Activated naive CD4-positive, alpha-beta T cell treated with anti-CD3 and anti-CD28 coated beads for 36 hours (primary cell): ENCODE results near the gene MMP7. TPM values are rescaled to one million over a fixed set of nuclear protein-coding genes. Genes with fewer than 3 reads are reported as not detected.
A peak's percentile ranks its signal among the peaks of the same experiment; 100 is the strongest.
"Not testable (repeated sequence)": the region's sequence is repeated elsewhere in the genome, so short reads cannot be mapped to it uniquely, and the experiment has no call there.

Experiments
- CTCF ChIA-PET: fragments of 350-600 bp; sonication (Branson Sonifier 250); formaldehyde crosslinking; loops from one replicate; lab custom pipeline; 2021; ENCODE audit warnings: antibody characterized with exemption; lab: Charles Lee
- DNase-seq: peaks from one replicate; pipeline ENCODE4 v3.0.0-alpha.2; 2020
- H3K27ac Mint-ChIP-seq: one replicate; pipeline ENCODE4 v1.8.0; 2021; ENCODE audit warnings: mild to moderate bottlenecking, mixed read lengths
- H3K27me3 Mint-ChIP-seq: one replicate; pipeline ENCODE4 v1.8.0; 2021; ENCODE audit warnings: low read depth, mixed read lengths
- H3K36me3 Mint-ChIP-seq: one replicate; pipeline ENCODE4 v1.8.0; 2021; ENCODE audit warnings: low read depth, mixed read lengths
- H3K4me1 Mint-ChIP-seq: one replicate; pipeline ENCODE4 v1.8.0; 2021; ENCODE audit warnings: low read depth, mixed read lengths
- H3K4me3 Mint-ChIP-seq: one replicate; pipeline ENCODE4 v1.8.0; 2021; ENCODE audit warnings: mild to moderate bottlenecking, moderate library complexity, mixed read lengths
- H3K9me3 Mint-ChIP-seq: one replicate; pipeline ENCODE4 v1.8.0; 2021; ENCODE audit warnings: mixed read lengths
- intact Hi-C: fragments of 100-400 bp; cut with micrococcal nuclease; formaldehyde crosslinking; loops from one replicate; pipeline ENCODE4 v1.15.1; 2023
- total RNA-seq, 2 experiments: library from RNA; stranded (reverse); gene quantifications; one replicate each; pipeline ENCODE4 v1.2.3, GENCODE V29; 2021

MMP7 gene
- total RNA-seq, 2 experiments from 2014 or later = not detected

DNA sequence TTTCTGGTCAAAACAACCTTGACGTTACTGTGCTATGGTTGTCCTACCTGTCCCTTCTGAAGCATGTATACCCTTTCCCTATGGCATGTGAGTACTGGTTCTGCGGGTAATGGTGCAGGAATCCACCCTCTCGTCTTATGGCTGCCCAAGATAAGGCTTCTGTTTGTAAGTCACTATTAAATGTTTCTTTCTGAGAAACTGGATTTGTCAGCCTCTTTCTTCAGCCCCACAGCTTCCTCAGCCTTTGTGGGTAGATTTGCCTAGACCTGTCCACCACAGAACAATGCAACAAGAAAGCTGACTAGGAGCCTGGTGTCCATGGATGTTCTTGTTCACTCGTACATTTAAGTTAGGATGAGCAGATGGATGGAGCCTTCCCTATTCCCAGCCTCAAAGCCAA, 14.4 kb downstream of the MMP7 start:
- Mint-ChIP-seq H3K27me3 (peaks cover 4% of the 10 kb centered on the region), H3K4me3 (no peak overlapping the region), H3K27ac (no peak overlapping the region), H3K36me3 (no peaks in the 10 kb centered on the region), H3K9me3 (no peaks in the 10 kb centered on the region), H3K4me1 (no peaks in the 10 kb centered on the region)
- no peak for DNase-seq
- intact Hi-C loops = loop anchor here (5.0 kb wide), 1 partner anchor 151 kb away; no protein-coding TSS in a partner anchor
- CTCF ChIA-PET = interaction anchor here (1.2 to 1.7 kb wide), 2 partner anchors 150 to 228 kb away, joined by 3 to 7 read pairs; no protein-coding TSS in a partner anchor

DNA sequence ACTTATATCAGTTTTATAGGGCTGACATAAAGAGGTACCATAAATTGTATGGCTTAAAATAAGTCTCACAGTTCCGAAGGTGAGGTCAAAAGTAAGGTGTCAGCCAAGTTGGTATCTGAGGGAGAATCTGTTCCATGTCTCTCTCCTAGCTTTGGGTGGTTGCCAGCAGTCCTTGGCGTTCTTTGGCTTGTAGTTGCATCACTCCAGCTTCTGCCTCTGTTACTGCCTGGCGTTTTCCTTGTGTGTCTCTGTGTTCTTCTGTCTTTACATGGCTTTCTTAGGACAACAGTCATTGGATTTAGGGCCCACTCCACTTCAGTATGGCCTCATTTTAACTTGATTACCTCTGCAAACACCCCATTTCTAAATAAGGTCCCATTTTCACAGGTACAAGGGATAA, 16.7 kb downstream of the MMP7 start:
- intact Hi-C loops = no loop called here
- Mint-ChIP-seq H3K36me3 (no peaks in the 10 kb centered on the region), H3K9me3 (no peaks in the 10 kb centered on the region), H3K27me3 (no peaks in the 10 kb centered on the region), H3K27ac (no peak overlapping the region), H3K4me1 (no peaks in the 10 kb centered on the region), H3K4me3 (no peak overlapping the region)
- CTCF ChIA-PET = interaction anchor here (0.6 to 1.1 kb wide), 3 partner anchors 99 to 321 kb away, joined by 3 to 7 read pairs (median 5); no protein-coding TSS in a partner anchor
- no peak for DNase-seq

DNA sequence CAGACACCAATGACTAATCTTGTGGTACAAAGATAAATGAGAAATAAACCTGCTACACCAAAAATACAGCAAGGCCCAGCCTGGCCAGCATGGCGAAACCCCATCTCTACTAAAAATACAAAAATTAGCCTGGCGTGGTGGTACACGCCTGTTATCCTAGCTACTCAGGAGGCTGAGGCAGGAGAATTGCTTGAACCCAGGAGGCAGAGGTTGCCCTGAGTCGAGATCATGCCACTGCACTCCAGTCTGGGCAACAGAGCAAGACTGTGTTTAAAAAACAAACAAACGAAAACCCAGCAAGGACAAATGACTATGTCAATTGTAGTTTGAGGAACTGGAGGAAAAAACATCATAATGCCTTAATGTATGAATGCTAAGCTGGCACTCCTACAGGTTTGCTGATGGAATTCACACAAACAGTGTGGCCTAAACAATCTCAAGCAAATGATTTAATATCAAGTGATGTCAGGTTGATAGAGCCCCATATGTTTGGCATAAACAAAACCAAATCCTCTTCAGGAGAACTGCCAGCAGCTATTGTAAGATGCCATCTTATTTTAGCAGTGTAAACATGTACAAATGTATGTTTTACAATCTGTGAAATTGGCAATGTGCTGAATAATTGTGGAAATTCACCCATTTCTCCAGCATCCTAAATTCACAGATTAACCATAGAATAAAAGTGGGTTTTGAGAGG, 20.0 kb downstream of the MMP7 start:
- no peaks in the 10 kb centered on the region for H3K36me3 Mint-ChIP-seq
- intact Hi-C loops = no loop called here
- no peaks in the 10 kb centered on the region for H3K4me1 Mint-ChIP-seq
- H3K4me3 Mint-ChIP-seq = no peak overlapping the region
- H3K27me3 Mint-ChIP-seq = no peaks in the 10 kb centered on the region
- no peaks in the 10 kb centered on the region for H3K9me3 Mint-ChIP-seq
- no peak for DNase-seq
- CTCF ChIA-PET = interaction anchor here (1.6 kb wide), 1 partner anchor 103 kb away, joined by 5 read pairs; no protein-coding TSS in a partner anchor
- H3K27ac Mint-ChIP-seq = no peak overlapping the region

DNA sequence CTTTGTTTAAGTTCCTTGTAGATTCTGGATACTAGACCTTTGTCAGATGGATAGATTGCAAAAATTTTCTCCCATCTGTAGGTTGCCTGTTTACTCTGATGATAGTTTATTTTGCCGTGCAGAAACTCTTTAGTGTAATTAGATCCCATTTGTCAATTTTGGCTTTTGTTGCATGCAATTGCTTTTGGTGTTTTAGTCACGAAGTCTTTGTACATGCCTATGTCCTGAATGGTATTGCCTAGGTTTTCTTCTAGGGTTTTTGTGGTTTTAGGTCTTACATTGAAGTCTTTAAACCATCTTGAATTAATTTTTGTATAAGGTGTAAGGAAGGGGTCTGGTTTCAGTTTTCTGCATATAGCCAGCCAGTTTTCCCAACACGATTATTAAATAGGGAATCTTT, 27.7 kb downstream of the MMP7 start:
- DNase-seq, intact Hi-C loops, H3K4me1 Mint-ChIP-seq, H3K36me3 Mint-ChIP-seq, H3K4me3 Mint-ChIP-seq, H3K9me3 Mint-ChIP-seq, H3K27ac Mint-ChIP-seq, H3K27me3 Mint-ChIP-seq, CTCF ChIA-PET: not testable (repeated sequence)

DNA sequence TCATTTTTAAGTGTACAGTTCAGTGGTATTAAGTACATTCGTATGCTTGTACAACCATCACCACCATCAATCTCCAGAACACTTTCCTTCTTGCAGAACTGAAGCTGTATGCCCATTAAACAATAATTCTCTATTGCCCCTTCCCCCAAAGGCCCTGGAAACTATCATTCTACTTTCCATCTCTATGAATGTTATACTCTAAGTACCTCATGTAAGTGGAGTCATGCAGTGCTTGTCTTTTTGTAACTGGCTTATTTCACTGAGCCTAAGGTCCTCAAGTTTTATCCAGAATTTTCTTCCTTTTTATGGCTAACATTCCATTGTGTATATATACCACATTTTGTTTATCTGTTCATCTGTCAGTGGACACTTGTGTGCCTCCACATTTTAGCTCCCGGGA, 29.7 kb downstream of the MMP7 start:
- CTCF ChIA-PET = interaction anchor here (0.6 to 2.2 kb wide), 3 partner anchors 113 to 382 kb away, joined by 4 to 25 read pairs (median 6); no protein-coding TSS in a partner anchor
- intact Hi-C loops = no loop called here
- H3K9me3 Mint-ChIP-seq = no peaks in the 10 kb centered on the region
- no peaks in the 10 kb centered on the region for H3K36me3 Mint-ChIP-seq
- H3K4me3 Mint-ChIP-seq = no peak overlapping the region
- no peak overlapping the region for H3K27ac Mint-ChIP-seq
- H3K27me3 Mint-ChIP-seq = no peaks in the 10 kb centered on the region
- no peak for DNase-seq
- peaks cover 5% of the 10 kb centered on the region for H3K4me1 Mint-ChIP-seq

DNA sequence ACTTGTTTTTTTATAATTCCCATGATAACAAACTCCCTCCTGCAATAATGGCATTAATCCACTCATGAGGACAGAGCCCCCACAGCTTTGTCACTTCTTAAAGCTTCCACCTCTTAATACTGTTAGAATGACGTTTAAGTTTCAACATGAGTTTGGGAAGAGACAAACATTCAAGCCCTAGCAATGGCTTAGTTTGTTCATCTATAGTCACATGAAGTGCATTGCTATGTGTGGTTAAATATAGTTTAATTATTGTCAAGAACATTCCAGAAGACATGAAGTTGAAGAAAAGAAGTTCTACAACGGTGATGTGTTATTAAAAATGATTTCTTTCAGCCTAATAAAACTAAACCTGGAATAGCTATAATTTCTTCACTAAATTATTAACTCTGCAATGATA, 30.6 kb downstream of the MMP7 start:
- no peaks in the 10 kb centered on the region for H3K9me3 Mint-ChIP-seq
- H3K27ac Mint-ChIP-seq = no peak overlapping the region
- CTCF ChIA-PET = interaction anchor here (0.7 to 2.2 kb wide), 7 partner anchors 18 to 212 kb away, joined by 3 to 25 read pairs (median 7); no protein-coding TSS in a partner anchor
- H3K36me3 Mint-ChIP-seq = no peaks in the 10 kb centered on the region
- intact Hi-C loops = no loop called here
- no peaks in the 10 kb centered on the region for H3K27me3 Mint-ChIP-seq
- no peak for DNase-seq
- H3K4me1 Mint-ChIP-seq = peaks cover 9% of the 10 kb centered on the region
- no peak overlapping the region for H3K4me3 Mint-ChIP-seq

DNA sequence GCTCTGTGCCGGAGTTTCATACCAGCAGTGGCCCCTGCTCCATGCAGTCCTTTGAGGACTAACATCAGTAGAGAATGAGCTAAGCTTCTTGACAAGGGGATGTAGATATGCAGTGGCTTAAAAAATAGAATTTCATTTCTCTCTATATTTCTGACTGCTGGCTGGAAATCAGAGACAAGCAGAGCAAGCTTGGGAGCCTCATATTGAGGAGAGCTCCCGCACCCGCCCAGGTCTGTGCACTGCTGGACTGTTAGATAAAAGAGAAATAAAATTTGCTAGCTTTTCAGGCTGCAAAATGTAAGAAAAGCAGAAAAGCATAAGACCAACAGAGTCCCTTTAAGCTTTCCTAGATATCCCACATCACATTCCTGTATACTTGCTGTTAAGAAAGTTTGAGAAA, 31.4 kb downstream of the MMP7 start:
- intact Hi-C loops = no loop called here
- H3K27ac Mint-ChIP-seq = no peak overlapping the region

DNA sequence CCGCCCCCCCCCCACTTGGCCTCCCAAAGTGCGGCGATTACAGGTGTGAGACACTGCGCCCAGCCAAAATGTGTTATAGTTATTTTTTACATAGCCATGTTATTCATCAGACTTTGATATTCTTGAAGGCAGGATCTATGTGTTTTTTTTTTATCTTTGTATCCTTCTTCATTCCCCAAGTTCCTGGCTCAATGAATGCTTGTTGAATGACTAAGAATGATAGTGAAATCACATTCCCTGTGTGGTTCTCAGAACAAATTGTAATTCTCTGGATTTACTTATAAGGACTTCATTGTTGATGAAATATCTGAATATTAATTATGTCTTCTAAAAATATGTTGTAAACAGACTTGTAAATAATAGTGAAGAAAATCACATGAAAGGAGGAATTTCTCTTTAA, 33.5 kb downstream of the MMP7 start:
- Mint-ChIP-seq H3K27me3 (no peaks in the 10 kb centered on the region), H3K9me3 (no peaks in the 10 kb centered on the region), H3K4me1 (peaks cover 20% of the 10 kb centered on the region), H3K4me3 (no peak overlapping the region), H3K27ac (no peak overlapping the region), H3K36me3 (no peaks in the 10 kb centered on the region)
- intact Hi-C loops = no loop called here
- no peak for DNase-seq
- CTCF ChIA-PET = interaction anchor here (1.4 to 1.8 kb wide), 4 partner anchors 35 to 169 kb away, joined by 7 to 52 read pairs (median 30); no protein-coding TSS in a partner anchor

More for the DNA sequence above, 31.4 kb downstream of the MMP7 start:
- H3K4me3 Mint-ChIP-seq = no peak overlapping the region
- peaks cover 12% of the 10 kb centered on the region for H3K4me1 Mint-ChIP-seq
- H3K9me3 Mint-ChIP-seq = no peaks in the 10 kb centered on the region
- no peak for DNase-seq
- H3K36me3 Mint-ChIP-seq = no peaks in the 10 kb centered on the region
- H3K27me3 Mint-ChIP-seq = no peaks in the 10 kb centered on the region
- CTCF ChIA-PET = interaction anchor here (0.6 to 2.2 kb wide), 11 partner anchors 11 to 211 kb away, joined by 3 to 25 read pairs (median 6); no protein-coding TSS in a partner anchor

DNA sequence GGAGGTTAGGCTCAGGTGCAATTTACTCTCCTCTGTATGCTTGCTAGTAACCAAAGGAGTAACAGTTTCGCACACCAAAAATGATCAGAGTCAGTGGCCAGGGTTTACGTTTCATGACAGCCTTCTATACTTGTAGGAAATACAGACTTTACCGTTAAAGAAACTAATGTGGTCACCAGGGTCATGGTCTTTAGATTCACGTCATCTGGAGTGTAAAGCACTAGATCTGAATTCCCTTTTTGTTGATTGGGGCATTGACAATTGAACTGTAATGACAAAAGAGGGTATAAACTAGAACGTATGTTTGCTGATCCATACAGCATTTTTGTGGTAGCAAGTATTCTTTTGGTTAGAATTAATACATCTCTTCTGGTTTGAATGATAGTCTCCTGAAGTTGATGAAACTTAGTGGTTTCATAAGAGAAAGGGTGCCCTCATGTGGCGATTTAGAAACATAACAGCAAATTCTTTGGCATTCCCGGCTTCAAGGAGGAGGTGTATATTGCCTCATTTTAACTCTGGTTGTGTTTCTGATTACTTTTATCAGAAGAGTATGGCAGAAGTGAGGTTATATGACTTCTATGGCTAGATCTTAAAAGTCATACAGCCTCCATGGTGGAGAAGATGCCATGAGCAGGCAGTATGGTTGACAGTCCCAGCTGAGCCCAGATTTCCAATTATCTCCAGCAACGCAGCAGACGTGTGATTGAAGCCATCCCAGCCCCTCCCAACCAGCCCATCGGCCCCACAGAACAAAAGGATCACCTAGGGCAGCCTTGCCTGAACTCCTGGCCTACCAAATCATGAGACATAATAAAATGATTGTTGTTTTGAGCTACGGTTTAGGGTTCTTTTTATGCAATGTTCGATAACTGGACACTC, 35.1 kb downstream of the MMP7 start:
- no peaks in the 10 kb centered on the region for H3K27me3 Mint-ChIP-seq
- no peaks in the 10 kb centered on the region for H3K36me3 Mint-ChIP-seq
- intact Hi-C loops = loop anchor here (1.0 to 2.0 kb wide), 13 partner anchors 42 to 207 kb away; partner anchors contain the start of genes BIRC2 and BIRC3
- peak; percentile 53 for DNase-seq
- H3K4me1 Mint-ChIP-seq = peaks cover 25% of the 10 kb centered on the region
- no peak overlapping the region for H3K27ac Mint-ChIP-seq
- CTCF ChIA-PET = interaction anchor here (0.6 to 1.8 kb wide), 41 partner anchors 12 to 213 kb away, joined by 3 to 52 read pairs (median 4); no protein-coding TSS in a partner anchor
- H3K9me3 Mint-ChIP-seq = no peaks in the 10 kb centered on the region
- H3K4me3 Mint-ChIP-seq = no peak overlapping the region

DNA sequence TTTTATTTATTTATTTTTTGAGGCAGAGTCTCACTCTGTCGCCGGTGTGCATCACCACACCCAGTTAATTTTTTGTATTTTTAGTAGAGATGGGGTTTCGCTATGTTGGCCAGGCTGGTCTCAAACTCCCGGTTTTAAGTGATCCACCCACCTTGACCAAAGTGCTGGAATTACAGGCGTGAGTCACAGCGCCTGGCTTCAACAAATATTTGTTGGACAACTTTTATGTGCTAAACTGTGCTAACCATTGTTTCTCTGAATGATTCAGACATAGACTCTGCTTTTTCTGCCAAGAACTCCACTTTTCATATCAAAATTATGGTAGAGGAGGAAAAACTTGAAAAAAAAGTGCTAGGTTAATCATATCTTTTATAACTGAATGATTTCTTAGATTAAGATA, 36.3 kb downstream of the MMP7 start:
- Mint-ChIP-seq H3K36me3 (no peaks in the 10 kb centered on the region), H3K27ac (no peak overlapping the region), H3K4me3 (no peak overlapping the region), H3K4me1 (peaks cover 34% of the 10 kb centered on the region), H3K9me3 (no peaks in the 10 kb centered on the region), H3K27me3 (no peaks in the 10 kb centered on the region)
- intact Hi-C loops = loop anchor here (2.0 kb wide), 1 partner anchor 67 kb away; no protein-coding TSS in a partner anchor
- DNase-seq = no peak
- CTCF ChIA-PET = interaction anchor here (0.7 to 4.0 kb wide), 7 partner anchors 9 to 206 kb away, joined by 3 to 31 read pairs (median 4); no protein-coding TSS in a partner anchor

DNA sequence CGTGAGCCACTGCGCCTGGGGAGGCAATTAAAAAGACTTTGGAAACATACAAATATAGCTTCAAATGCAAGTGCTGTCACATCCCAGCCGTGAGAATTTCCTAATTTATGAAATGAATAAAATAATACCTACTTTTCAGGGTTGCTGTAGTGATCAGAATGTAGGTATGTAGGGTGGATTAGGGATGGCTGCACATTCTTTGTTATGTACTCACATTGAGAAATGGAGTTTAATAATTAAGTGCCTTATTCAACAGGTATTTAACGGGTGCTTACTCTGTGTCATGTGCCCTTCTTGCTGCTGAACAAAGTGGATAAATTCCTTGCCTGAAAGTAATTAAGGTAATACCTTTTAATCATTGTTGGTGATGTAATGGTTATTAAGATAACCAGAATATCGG, 37.0 kb downstream of the MMP7 start:
- CTCF ChIA-PET = interaction anchor here (0.6 to 4.0 kb wide), 8 partner anchors 8 to 205 kb away, joined by 3 to 31 read pairs (median 4); no protein-coding TSS in a partner anchor
- intact Hi-C loops = no loop called here
- peaks cover 41% of the 10 kb centered on the region for H3K4me1 Mint-ChIP-seq
- no peak overlapping the region for H3K4me3 Mint-ChIP-seq
- no peak for DNase-seq
- no peaks in the 10 kb centered on the region for H3K36me3 Mint-ChIP-seq
- H3K27me3 Mint-ChIP-seq = no peaks in the 10 kb centered on the region
- no peak overlapping the region for H3K27ac Mint-ChIP-seq
- no peaks in the 10 kb centered on the region for H3K9me3 Mint-ChIP-seq

DNA sequence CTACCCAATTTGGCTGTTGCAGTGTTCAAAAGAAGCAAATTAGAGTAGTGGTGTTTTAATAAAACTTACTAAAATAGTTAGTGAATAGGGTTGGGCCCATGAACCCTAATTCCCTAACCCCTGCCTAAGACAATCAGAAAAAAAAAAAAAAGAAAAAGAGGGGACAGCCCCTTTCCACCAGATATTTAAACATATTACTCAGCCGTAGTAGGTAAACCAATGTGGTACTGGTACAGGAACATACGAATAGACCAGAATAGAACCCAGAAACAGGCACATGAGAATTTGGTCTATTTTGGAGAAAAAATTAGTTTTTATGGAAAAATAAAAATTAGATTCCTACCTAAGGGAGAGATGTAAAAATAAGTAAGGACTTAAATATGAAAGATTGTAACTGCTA, 38.6 kb downstream of the MMP7 start:
- peaks cover 55% of the 10 kb centered on the region for H3K4me1 Mint-ChIP-seq
- no peak overlapping the region for H3K27ac Mint-ChIP-seq

More for the DNA sequence above, 38.6 kb downstream of the MMP7 start:
- CTCF ChIA-PET = interaction anchor here (0.8 to 4.0 kb wide), 9 partner anchors 16 to 198 kb away, joined by 3 to 31 read pairs (median 4); partner anchors contain the start of gene TMEM123
- H3K27me3 Mint-ChIP-seq = no peaks in the 10 kb centered on the region
- no peaks in the 10 kb centered on the region for H3K9me3 Mint-ChIP-seq
- no peak for DNase-seq
- intact Hi-C loops = loop anchor here (1.0 kb wide), 1 partner anchor 75 kb away; no protein-coding TSS in a partner anchor
- H3K36me3 Mint-ChIP-seq = no peaks in the 10 kb centered on the region
- H3K4me3 Mint-ChIP-seq = no peak overlapping the region
